Peyer's patch (tissue), 4 donors: ENCODE measurements around the gene SLC25A30. TPM values are rescaled to one million over a fixed set of nuclear protein-coding genes. Genes with fewer than 3 reads are reported as not detected.

Experiments
- DNase-seq, 3 donors: peaks; one replicate each; pipeline ENCODE4 v3.0.0-alpha.2; 2017 to 2019
- H3K27ac ChIP-seq, 4 donors: fragments of 200-600 bp; sonication (generic); one replicate each; pipeline ENCODE4 v1.5.1; 2016 to 2019
- H3K27me3 ChIP-seq, 2 donors: fragments of 200-600 bp; sonication (generic); one replicate each; pipeline ENCODE4 v1.5.1; 2019
- H3K36me3 ChIP-seq, 3 donors: fragments of 200-600 bp; sonication (generic); one replicate each; pipeline ENCODE4 v1.5.1; 2016 to 2019
- H3K4me1 ChIP-seq, 4 donors: fragments of 200-600 bp; sonication (generic); one replicate each; pipeline ENCODE4 v1.5.1; 2016 to 2019
- H3K4me3 ChIP-seq, 4 donors: fragments of 200-600 bp; sonication (generic); 1 replicate in 3 of 4; 2 replicates in 1 of 4; pipeline ENCODE4 v1.5.1; 2016 to 2019; ENCODE audit warnings: mild to moderate bottlenecking in 1 of 4
- H3K9me3 ChIP-seq, 4 donors: fragments of 200-600 bp; sonication (generic); one replicate each; pipeline ENCODE4 v1.5.1; 2016 to 2019; ENCODE audit warnings: mild to moderate bottlenecking in 1 of 4
- CTCF ChIP-seq, 6 experiments: fragments of 450-650 bp in 4 of 6; fragments of 200-600 bp in 2 of 6; sonication (generic) in 1 of 6; IDR thresholded peaks; one replicate each; pipeline ENCODE4 v1.5.1; 2017 to 2019; ENCODE audit warnings: antibody characterized with exemption in 6 of 6, mild to moderate bottlenecking in 3 of 6, moderate library complexity in 1 of 6
- POLR2A ChIP-seq, 2 donors: fragments of 450-650 bp; IDR thresholded peaks; one replicate each; pipeline ENCODE4 v1.5.1; 2017; ENCODE audit warnings: antibody characterized with exemption in 2 of 2, mild to moderate bottlenecking in 2 of 2, moderate library complexity in 2 of 2
- total RNA-seq, 4 donors: library from RNA; depleted of rRNA; stranded (reverse); fragments of >200 nt; gene quantifications; one replicate each; pipeline ENCODE4 v1.1.0, GENCODE V29; 2016

SLC25A30 gene
- total RNA-seq, 4 donors from 2014 or later, result 5.5 to 16.5 (median 8.8) TPM

- H3K36me3 ChIP-seq, result peaks cover 0 to 8% (median 0%) of the 10 kb centered on the region in 3 donors
- DNase-seq, result no peak
- no peaks in the 10 kb centered on the region for H3K27me3 ChIP-seq
- H3K4me1 ChIP-seq, result peaks cover 0 to 20% (median 3%) of the 10 kb centered on the region in 4 donors
- no peaks in the 10 kb centered on the region for H3K9me3 ChIP-seq
- peak overlapping the region in 3 of 4 donors; percentile 52 to 89 (median 74) for H3K27ac ChIP-seq
- H3K4me3 ChIP-seq, result peak overlapping the region in 2 of 4 donors; percentile 41 to 49
- TF ChIP-seq CTCF (IDR thresholded peaks at IDR 0.05) (no peak), POLR2A (IDR thresholded peaks at IDR 0.05) (no peak)
These were observed 3.1 kb downstream of the SLC25A30 start for GRCh38 chr13:45415112-45415511.

GRCh38 chr13:45413826-45414307 lies 4.3 kb downstream of the SLC25A30 start:
- Histone ChIP-seq H3K4me1 (peaks cover 0 to 20% (median 3%) of the 10 kb centered on the region in 4 donors), H3K9me3 (no peaks in the 10 kb centered on the region), H3K36me3 (peaks cover 0 to 18% (median 0%) of the 10 kb centered on the region in 3 donors), H3K4me3 (peak overlapping the region in 3 of 4 donors; percentile 2 to 49 (median 41)), H3K27ac (peak overlapping the region in 3 of 4 donors; percentile 52 to 89 (median 74)), H3K27me3 (no peaks in the 10 kb centered on the region)
- DNase-seq, result no peak
- TF ChIP-seq POLR2A (IDR thresholded peaks at IDR 0.05) (no peak), CTCF (IDR thresholded peaks at IDR 0.05) (no peak)

GRCh38 chr13:45412274-45413049 lies 5.7 kb downstream of the SLC25A30 start:
- Histone ChIP-seq H3K27ac (no peak overlapping the region), H3K27me3 (no peaks in the 10 kb centered on the region), H3K36me3 (peaks cover 0 to 32% (median 0%) of the 10 kb centered on the region in 3 donors), H3K9me3 (no peaks in the 10 kb centered on the region), H3K4me1 (peaks cover 0 to 20% (median 3%) of the 10 kb centered on the region in 4 donors), H3K4me3 (no peak overlapping the region)
- no peak for DNase-seq
- no peak for TF ChIP-seq POLR2A (IDR thresholded peaks at IDR 0.05)
- no peak for TF ChIP-seq CTCF (IDR thresholded peaks at IDR 0.05)

GRCh38 chr13:45411631-45412030 lies 6.5 kb downstream of the SLC25A30 start:
- Histone ChIP-seq H3K27ac (no peak overlapping the region), H3K4me1 (peaks cover 0 to 18% (median 2%) of the 10 kb centered on the region in 4 donors), H3K9me3 (no peaks in the 10 kb centered on the region), H3K36me3 (peaks cover 0 to 41% (median 0%) of the 10 kb centered on the region in 3 donors), H3K4me3 (no peak overlapping the region), H3K27me3 (no peaks in the 10 kb centered on the region)
- no peak for TF ChIP-seq CTCF (IDR thresholded peaks at IDR 0.05)
- no peak for TF ChIP-seq POLR2A (IDR thresholded peaks at IDR 0.05)
- DNase-seq, result no peak

- DNase-seq, result no peak
These were observed 7.0 kb downstream of the SLC25A30 start for GRCh38 chr13:45411221-45411620.

More at GRCh38 chr13:45411221-45411620, 7.0 kb downstream of the SLC25A30 start:
- Histone ChIP-seq H3K9me3 (no peaks in the 10 kb centered on the region), H3K4me3 (no peak overlapping the region), H3K4me1 (peaks cover 0 to 14% (median 0%) of the 10 kb centered on the region in 4 donors), H3K36me3 (peaks cover 0 to 45% (median 0%) of the 10 kb centered on the region in 3 donors), H3K27ac (no peak overlapping the region), H3K27me3 (no peaks in the 10 kb centered on the region)
- TF ChIP-seq CTCF (IDR thresholded peaks at IDR 0.05), result no peak
- TF ChIP-seq POLR2A (IDR thresholded peaks at IDR 0.05), result no peak
